Stromal cell of bone marrow (primary cell): ENCODE data around the gene ATP13A4.
"Not testable (repeated sequence)": the region's sequence is repeated elsewhere in the genome, so short reads cannot be mapped to it uniquely, and the experiment has no call there.

Experiments
- DNase-seq: peaks from one replicate; pipeline ENCODE4 v3.0.0-alpha.2; 2012; ENCODE audit warnings: low read depth

Gene ATP13A4

GRCh38 chr3:193556841-193557240, 2.1 kb upstream of the ATP13A4 start:
- DNase-seq: no peak

GRCh38 chr3:193553586-193553985, 1.1 kb downstream of the ATP13A4 start:
- DNase-seq: no peak

GRCh38 chr3:193552923-193553322, 1.8 kb downstream of the ATP13A4 start:
- no peak for DNase-seq

GRCh38 chr3:193548406-193548805, 6.3 kb downstream of the ATP13A4 start:
- no peak for DNase-seq

- DNase-seq: no peak
Observed at GRCh38 chr3:193546129-193546528, 8.6 kb downstream of the ATP13A4 start.

- DNase-seq: no peak
Observed at GRCh38 chr3:193545304-193545703, 9.4 kb downstream of the ATP13A4 start.

GRCh38 chr3:193544289-193544688, 10.4 kb downstream of the ATP13A4 start:
- no peak for DNase-seq

- DNase-seq: no peak
Observed at GRCh38 chr3:193530231-193531165, 24.2 kb downstream of the ATP13A4 start.

GRCh38 chr3:193526085-193526484, 28.6 kb downstream of the ATP13A4 start:
- DNase-seq: not testable (repeated sequence)

- no peak for DNase-seq
Observed at GRCh38 chr3:193522473-193522872, 32.2 kb downstream of the ATP13A4 start.

- DNase-seq: no peak
Observed at GRCh38 chr3:193520738-193521137, 34.0 kb downstream of the ATP13A4 start.

GRCh38 chr3:193515966-193516365, 38.7 kb downstream of the ATP13A4 start:
- no peak for DNase-seq

GRCh38 chr3:193510154-193510553, 44.5 kb downstream of the ATP13A4 start:
- no peak for DNase-seq

GRCh38 chr3:193509103-193509965, 45.4 kb downstream of the ATP13A4 start:
- no peak for DNase-seq

GRCh38 chr3:193508108-193508507, 46.6 kb downstream of the ATP13A4 start:
- DNase-seq: no peak

- no peak for DNase-seq
Observed at GRCh38 chr3:193507566-193507965, 47.1 kb downstream of the ATP13A4 start.

GRCh38 chr3:193506921-193507320, 47.8 kb downstream of the ATP13A4 start:
- no peak for DNase-seq

- DNase-seq: no peak
Observed at GRCh38 chr3:193502871-193503270, 51.8 kb downstream of the ATP13A4 start.

- no peak for DNase-seq
Observed at GRCh38 chr3:193499801-193500485, 54.8 kb downstream of the ATP13A4 start.

GRCh38 chr3:193499136-193499770, 55.4 kb downstream of the ATP13A4 start:
- no peak for DNase-seq

- no peak for DNase-seq
Observed at GRCh38 chr3:193498215-193498614, 56.5 kb downstream of the ATP13A4 start.

- DNase-seq: no peak
Observed at GRCh38 chr3:193496658-193497057, 58.0 kb downstream of the ATP13A4 start.
